Stimulated activated CD4-positive, alpha-beta T cell treated with anti-CD3 and anti-CD28 coated beads, Interleukin-12 subunit alpha, Interleukin-12 subunit beta, amount 100 ng/mL, for 24 hours (primary cell): Measurements from ENCODE around the gene LSM12.
A peak's percentile ranks its signal among the peaks of the same experiment; 100 is the strongest.

ENCODE experiments used
- DNase-seq, 2 experiments: peaks; one replicate each; pipeline ENCODE4 v3.0.0-alpha.2; 2020; ENCODE audit warnings: low read depth in 2 of 2

LSM12 gene

DNA sequence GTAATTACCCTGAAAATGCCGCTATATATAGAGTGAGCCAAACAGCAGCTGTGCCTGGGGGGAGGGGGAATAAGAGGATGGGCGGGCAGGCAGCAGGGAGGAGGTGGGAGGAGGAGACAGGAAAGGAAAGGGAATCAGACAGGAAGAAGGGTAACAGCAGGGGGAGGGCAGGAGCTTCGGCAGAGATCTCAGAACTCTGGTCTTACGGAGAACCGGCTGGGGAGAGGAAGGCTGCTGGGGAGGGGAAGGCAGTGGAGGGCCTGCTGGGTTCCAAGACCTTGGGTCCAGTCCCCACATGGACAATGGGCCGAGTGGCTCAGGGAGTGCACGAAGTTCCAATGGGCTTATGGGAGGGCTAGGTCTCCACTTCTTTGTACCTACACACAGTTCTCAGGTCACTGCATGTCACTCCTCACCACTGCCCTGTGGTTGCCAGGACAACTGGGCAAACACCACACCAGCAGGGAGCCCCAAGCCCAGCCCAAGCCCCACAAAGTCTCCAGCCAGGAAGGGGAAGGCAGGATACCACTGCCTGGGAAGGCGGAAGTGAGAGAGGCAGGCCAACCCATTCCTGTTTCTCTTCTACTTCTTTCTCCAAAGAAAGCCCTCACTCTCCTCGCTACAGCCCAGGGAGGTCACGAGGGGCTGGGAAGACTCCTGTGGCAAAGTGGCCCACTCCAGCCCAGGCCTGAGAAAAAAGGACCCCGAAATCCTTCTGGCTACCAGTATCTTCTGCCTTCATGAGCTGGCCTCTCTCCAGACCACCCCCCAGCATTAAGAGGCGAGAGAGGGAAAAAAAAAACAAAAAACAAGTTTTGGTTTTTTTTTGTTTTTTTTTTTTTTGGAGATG is 29.4 kb upstream of the LSM12 start:
- no peak for DNase-seq

DNA sequence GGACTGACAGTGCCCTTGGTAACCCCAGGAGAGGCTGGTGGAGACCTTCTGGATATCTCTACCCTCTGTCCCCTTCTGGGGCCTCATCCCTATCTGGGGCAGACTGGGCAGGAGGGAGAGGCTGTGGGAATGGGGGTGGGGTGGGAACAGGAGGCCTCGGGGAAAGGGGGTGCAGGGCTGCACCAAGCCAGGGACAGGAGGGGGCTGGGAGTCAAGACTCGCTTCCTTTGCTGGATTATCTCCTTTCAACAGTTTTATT is 28.8 kb upstream of the LSM12 start:
- no peak for DNase-seq

DNA sequence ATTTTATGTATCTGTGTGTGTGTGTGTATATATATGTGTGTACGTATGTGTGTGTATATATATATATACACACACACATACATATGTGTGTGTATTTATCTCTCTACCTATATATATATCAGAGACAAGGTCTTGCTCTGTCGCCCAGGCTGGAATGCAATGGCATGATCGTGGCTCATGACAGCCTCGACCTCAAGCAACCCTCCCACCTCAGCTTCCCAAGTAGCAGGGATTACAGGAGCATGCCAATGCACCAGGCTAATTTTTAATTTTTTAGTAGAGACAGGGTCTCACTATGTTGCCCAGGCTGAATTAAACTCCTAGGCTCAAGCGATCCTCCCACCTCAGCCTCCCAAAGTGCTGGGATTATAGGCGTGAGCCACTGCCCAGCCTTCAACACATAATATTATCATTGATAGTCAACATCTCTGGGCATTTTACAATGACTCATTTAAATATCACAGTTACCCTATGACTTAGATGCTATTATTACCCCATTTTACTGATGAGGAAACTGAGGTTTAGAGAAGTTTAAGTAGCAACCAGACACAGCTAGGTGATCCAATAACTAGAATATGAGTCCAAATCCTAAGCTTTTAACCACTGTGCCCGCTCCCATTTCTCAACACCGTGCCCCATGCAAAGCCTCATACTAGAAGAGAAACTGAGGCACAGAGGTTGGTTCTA is 28.4 kb upstream of the LSM12 start:
- DNase-seq: no peak

GRCh38 chr17:44093231-44093900 is 26.9 kb upstream of the LSM12 start:
- no peak for DNase-seq

- no peak for DNase-seq
Measured at GRCh38 chr17:44092051-44092450, 25.6 kb upstream of the LSM12 start.

DNA sequence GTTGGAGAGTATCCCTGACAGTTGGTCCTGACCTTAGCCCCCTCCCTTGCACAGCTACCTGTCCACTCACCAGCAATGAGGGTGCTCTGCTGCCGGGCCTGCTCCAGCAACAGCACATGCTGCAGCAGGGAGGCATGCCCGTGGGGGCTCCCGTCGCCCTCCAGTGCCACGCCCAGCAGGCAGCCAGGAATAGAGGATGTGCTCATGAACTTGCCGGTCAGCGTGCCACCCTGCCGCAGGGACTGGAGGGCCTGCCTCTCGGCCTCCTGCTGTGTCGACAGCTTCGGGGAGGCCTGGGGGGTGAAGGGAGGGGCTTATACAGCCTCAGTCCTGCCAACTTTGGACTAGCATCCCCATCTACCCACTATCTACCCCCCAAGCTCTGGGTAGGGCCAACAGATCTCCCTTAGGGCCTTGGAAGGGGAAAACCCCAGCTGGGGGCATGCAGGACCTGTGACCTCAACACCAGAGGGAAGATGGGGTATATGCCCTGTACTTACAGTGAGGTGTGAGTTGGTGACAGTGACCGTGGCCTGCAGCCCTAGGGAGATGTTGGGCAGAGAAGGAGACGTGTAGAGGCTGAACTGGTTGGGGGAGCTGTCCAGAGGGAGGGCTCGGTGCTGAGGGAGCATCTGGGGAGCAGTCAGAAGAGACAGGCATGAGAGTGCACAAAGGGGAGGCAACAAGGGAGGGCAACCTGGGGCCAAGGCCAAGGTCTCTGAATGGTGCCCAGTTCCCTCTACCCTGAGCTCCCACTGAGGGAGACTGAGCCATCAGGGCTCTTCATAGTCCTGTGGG is 24.9 kb upstream of the LSM12 start:
- no peak for DNase-seq

- DNase-seq: no peak
Measured at GRCh38 chr17:44088254-44088653, 21.8 kb upstream of the LSM12 start.

DNA sequence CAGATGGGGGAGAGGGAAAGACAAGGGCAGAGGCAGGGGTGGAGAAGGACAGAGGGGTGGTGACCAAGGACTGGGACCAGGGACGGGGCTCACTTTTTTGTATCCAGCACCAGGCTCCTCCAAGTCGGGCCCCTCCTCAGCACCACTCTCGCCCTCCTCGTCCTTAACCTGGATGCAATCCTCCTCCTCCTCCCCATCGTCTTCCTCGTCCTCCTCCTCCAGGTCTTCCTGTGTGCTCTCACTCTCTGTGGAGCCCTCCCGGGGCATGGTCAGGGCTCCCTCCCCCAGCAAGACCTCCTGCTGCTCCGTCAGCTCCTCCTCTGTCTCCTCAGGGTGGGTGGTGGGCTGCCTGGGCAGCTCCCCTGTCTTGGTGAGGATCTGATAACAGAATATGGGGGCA is 20.8 kb upstream of the LSM12 start:
- no peak for DNase-seq

DNA sequence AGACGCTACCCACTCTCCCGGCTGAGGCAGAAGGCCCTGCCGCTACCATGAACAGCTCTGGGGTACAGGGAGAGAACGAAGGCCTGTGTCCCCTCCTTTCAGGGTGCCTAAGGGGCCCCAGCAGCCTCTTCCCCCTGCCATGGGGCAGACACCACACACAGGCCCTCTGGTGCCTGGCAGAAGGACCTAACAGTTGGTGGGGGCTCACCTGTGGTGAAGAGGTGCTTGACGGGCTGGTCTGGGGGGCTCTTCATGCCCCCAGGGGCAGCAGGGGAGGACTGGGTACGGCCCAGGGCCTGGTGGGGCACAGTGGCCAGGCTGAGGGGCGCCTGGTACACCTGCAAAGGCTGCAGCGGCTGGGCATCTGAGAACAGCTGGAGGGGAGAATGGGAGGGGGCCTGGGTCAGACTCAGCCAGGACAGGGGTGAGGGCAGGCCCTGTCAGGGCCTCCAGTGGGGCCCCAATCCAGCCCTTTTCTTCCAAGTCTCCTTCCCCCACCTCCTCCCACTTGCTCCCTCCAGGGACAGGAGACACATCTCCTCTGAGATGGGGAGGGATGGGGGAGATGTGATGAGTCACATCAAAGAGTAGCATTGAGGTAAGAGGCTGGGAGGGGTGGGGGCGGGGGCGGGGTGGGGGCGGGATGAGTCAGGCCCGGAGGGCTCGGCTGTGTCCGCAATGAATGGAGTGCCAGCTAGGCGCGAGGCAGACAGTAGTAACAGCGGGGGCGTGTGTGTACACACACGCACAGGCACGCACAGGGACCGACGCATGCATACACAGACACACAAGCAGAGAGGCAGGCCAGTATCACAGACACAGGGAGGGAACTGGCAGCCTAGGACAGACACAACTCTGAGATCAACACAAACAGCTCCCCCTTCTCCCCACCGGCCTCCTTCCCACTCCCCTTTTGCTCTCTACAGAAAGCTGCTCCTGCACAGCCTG is 20.2 kb upstream of the LSM12 start:
- peak; percentile 36 to 47 for DNase-seq

DNA sequence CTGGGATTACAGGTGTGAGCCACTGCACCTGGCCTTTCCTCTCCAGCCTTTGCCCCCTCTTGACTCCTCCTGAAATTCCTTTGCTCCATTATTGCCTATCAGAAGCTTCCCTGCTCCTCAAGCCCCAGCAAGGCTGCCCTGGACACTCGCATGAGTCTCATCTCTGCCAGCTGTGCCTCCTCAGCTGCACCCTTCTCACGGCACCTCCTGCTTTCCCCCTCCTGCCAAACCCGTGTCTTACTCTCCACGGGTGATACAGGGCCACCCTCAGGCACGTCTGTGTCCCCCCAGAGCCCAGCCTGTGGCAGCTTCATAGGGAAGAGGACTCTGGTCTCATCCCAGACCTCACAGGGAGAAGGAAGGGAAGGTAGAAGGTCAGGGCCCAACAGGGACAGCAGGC is 19.4 kb upstream of the LSM12 start:
- no peak for DNase-seq

DNA sequence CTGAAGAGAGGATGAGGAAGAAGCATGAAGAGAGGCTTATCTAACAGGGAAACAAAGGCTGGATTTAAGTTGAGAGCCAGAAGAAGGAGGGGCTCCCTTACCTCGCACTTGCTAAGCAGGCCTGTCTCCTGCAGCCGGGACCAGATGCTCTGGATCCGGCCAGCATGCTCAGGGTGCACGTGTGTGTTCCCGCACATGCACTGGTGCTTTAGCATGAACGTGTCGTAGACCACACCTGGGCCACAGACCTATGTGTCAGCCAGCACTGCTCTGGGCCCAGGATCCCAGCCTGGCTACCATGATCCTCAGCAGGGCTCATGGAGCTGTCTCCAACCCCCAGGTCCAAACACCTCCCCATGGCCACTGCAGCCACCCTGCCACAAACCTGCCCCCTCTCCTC is 18.4 kb upstream of the LSM12 start:
- DNase-seq: no peak

DNA sequence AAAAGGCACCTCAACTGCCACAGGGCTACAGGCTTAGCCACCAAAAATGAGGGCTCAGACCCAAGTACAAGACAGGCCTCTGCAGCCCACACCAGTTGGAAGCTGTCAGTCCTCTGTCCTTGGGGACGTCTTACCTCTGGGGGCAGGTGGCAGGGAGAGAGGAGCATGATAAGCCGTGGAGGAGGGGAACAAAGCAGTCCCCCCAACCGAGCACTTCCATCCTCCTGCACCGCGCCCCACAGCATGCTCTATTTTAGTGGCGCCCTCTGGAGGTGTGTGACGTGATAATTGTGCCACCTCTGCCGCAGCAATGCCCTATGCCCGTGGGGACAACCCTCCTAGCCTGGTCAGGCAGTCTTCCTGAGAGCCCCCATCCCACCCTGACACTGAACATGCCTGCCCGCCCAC is 17.7 kb upstream of the LSM12 start:
- DNase-seq: peak in 1 of 2 experiments; percentile 55

DNA sequence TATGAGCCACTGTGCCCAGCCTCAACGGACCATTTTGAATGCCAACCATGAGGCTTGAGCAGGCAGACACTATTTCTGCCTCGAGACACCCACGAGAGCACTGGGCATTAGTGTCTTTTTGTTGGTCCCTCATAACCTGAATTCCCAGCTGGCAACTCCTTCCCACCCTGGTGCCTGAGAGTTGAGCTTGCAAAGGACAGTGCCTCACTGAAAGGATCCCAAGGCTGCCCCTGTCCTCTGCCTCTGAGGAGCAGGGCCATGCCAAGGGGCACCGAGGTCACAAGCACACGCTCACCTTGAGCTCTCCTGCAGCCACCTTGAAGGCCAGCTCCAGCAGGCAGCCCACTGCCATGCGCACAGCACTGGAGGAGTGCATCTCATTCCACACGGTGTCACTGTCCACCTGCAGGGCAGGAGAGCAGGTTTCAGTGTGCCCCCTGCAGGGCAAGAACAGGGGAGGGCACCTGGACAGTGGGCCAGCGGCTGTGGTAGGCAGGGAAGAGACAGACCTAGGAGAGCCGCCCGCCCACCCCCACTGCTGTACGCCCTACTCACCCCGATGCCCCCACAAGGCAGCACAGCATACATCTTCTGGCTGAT is 16.9 kb upstream of the LSM12 start:
- DNase-seq: no peak

DNA sequence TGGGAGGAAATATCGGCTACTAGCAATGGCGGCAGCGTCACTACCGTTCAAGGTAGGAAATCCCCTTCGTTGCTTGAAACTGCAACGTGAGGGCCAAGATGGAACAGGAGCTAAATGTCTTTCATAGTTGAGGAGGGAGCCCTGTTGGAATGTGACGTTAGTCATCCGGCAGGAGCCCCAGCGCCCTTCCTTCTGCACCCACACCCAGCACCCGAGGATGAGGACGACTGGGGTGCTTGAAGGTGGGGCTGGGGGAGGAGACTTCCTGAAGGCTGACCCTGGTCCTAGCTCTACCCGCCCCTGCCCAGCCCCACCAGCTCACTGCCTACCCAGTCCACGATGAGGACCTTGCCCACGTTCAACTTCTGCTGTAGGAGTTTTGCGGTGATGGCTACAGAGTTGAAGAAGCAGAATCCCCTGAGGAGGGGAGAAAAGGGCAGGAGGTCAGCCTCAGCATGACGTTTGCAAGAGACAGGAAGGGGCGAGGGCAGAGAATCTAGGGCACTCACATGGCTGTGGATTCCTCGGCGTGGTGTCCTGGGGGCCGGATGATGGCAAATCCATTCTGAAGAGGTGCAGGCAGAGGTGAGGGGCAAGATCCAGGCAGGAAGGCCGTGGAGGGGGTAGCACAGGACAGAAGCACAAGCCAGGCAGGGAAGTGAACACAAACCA is 15.9 kb upstream of the LSM12 start:
- DNase-seq: no peak

DNA sequence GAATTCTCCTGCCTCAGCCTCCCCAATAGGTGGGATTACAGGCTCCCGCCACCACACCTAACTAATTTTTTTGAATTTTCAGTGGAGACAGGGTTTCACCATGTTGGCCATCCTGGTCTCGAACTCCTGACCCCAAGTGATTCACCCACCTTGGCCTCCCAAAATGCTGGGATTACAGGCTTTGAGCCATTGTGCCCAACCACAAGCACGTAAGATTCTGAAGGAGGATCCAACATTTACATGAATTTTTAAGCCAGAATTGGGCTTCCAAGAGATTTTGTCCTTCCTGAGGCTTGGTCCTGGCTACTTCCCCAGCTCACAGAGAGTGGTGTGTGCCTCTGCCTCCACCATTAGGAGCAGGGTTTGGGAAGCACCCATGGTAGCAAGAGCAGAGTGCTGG is 15.2 kb upstream of the LSM12 start:
- no peak for DNase-seq

- DNase-seq: no peak
Measured at GRCh38 chr17:44079877-44080821, 13.7 kb upstream of the LSM12 start.

GRCh38 chr17:44078412-44078811 is 11.9 kb upstream of the LSM12 start:
- DNase-seq: no peak

GRCh38 chr17:44077595-44077909 is 11.1 kb upstream of the LSM12 start:
- DNase-seq: no peak
